ENCODE data around the gene GTPBP10. TPM values are rescaled to one million over a fixed set of nuclear protein-coding genes. Genes with fewer than 3 reads are reported as not detected.
A peak's percentile ranks its signal among the peaks of the same experiment; 100 is the strongest.
"Not testable (repeated sequence)": the region's sequence is repeated elsewhere in the genome, so short reads cannot be mapped to it uniquely, and the experiment has no call there.

Gene GTPBP10
- total RNA-seq, result 8.6 and 9.0 TPM in 2 replicates

- DNase-seq (ENCODE audit: extremely low read depth, low read depth, low spot score), result peak; percentile 77
Observed at GRCh38 chr7:90346336-90347125, at the start of gene GTPBP10. Gene GTPBP10, plus strand, starts transcription at chr7:90346716. Its CDS starts 26 bp downstream, at chr7:90346742.

- peak; percentile 42 for DNase-seq (ENCODE audit: extremely low read depth, low read depth, low spot score)
Observed at GRCh38 chr7:90298145-90299038, 48.1 kb upstream of the GTPBP10 start.

GRCh38 chr7:90303241-90303640 is 43.3 kb upstream of the GTPBP10 start:
- DNase-seq (ENCODE audit: extremely low read depth, low read depth, low spot score), result no peak

GRCh38 chr7:90309872-90310271 is 36.6 kb upstream of the GTPBP10 start:
- no peak for DNase-seq (ENCODE audit: extremely low read depth, low read depth, low spot score)

- no peak for DNase-seq (ENCODE audit: extremely low read depth, low read depth, low spot score)
Observed at GRCh38 chr7:90311175-90311574, 35.3 kb upstream of the GTPBP10 start.

- DNase-seq (ENCODE audit: extremely low read depth, low read depth, low spot score), result peak; percentile 9
Observed at GRCh38 chr7:90312745-90313144, 33.8 kb upstream of the GTPBP10 start.

GRCh38 chr7:90313907-90314306 is 32.6 kb upstream of the GTPBP10 start:
- no peak for DNase-seq (ENCODE audit: extremely low read depth, low read depth, low spot score)

- DNase-seq (ENCODE audit: extremely low read depth, low read depth, low spot score), result no peak
Observed at GRCh38 chr7:90320014-90320413, 26.5 kb upstream of the GTPBP10 start.

GRCh38 chr7:90320418-90320800 is 26.1 kb upstream of the GTPBP10 start:
- DNase-seq (ENCODE audit: extremely low read depth, low read depth, low spot score), result no peak

- DNase-seq (ENCODE audit: extremely low read depth, low read depth, low spot score), result no peak
Observed at GRCh38 chr7:90320801-90321494, 25.6 kb upstream of the GTPBP10 start, which contains the start of gene FAM237B. Gene FAM237B, minus strand, starts transcription at chr7:90321304. Its CDS starts 1,556 bp downstream, at chr7:90319748.

GRCh38 chr7:90322837-90323236 is 23.7 kb upstream of the GTPBP10 start:
- no peak for DNase-seq (ENCODE audit: extremely low read depth, low read depth, low spot score)

- DNase-seq (ENCODE audit: extremely low read depth, low read depth, low spot score), result no peak
Observed at GRCh38 chr7:90326500-90326899, 20.0 kb upstream of the GTPBP10 start.

GRCh38 chr7:90334193-90334843 is 12.2 kb upstream of the GTPBP10 start:
- no peak for DNase-seq (ENCODE audit: extremely low read depth, low read depth, low spot score)

GRCh38 chr7:90334926-90335325 is 11.6 kb upstream of the GTPBP10 start:
- not testable (repeated sequence) for DNase-seq (ENCODE audit: extremely low read depth, low read depth, low spot score)

GRCh38 chr7:90337106-90337505 is 9.4 kb upstream of the GTPBP10 start:
- DNase-seq (ENCODE audit: extremely low read depth, low read depth, low spot score), result no peak

- no peak for DNase-seq (ENCODE audit: extremely low read depth, low read depth, low spot score)
Observed at GRCh38 chr7:90345016-90345415, 1.5 kb upstream of the GTPBP10 start.

- DNase-seq (ENCODE audit: extremely low read depth, low read depth, low spot score), result peak; percentile 25
Observed at GRCh38 chr7:90345595-90346335, 751 bp upstream of the GTPBP10 start.

- no peak for DNase-seq (ENCODE audit: extremely low read depth, low read depth, low spot score)
Observed at GRCh38 chr7:90347759-90348158, 1.2 kb downstream of the GTPBP10 start.

- DNase-seq (ENCODE audit: extremely low read depth, low read depth, low spot score), result no peak
Observed at GRCh38 chr7:90349305-90349704, 2.8 kb downstream of the GTPBP10 start.

- not testable (repeated sequence) for DNase-seq (ENCODE audit: extremely low read depth, low read depth, low spot score)
Observed at GRCh38 chr7:90350032-90350431, 3.5 kb downstream of the GTPBP10 start.

Data from glomerular endothelial cell (primary cell).